Thyroid gland (tissue), 4 donors: ENCODE results near the gene SAP30L.

Experiments
- CTCF ChIP-seq, 6 experiments: fragments of 200-600 bp in 3 of 6; fragments of 450-650 bp in 3 of 6; sonication (generic) in 3 of 6; IDR thresholded peaks; one replicate each; pipeline ENCODE4 v1.5.1; 2016 to 2019; ENCODE audit warnings: antibody characterized with exemption in 6 of 6, mild to moderate bottlenecking in 2 of 6, inconsistent platforms in 1 of 6, moderate library complexity in 1 of 6
- POLR2A ChIP-seq, 2 donors: fragments of 450-650 bp; IDR thresholded peaks; one replicate each; pipeline ENCODE4 v1.6.1; 2017; ENCODE audit warnings: antibody characterized with exemption in 2 of 2, mild to moderate bottlenecking in 2 of 2, moderate library complexity in 1 of 2

GRCh38 chr5:154429341-154429740 lies 16.5 kb upstream of the SAP30L start:
- no peak for TF ChIP-seq CTCF (IDR thresholded peaks at IDR 0.05)
- no peak for TF ChIP-seq POLR2A (IDR thresholded peaks at IDR 0.05)
